Measurements from ENCODE around the gene CEACAM18.
"Not testable (repeated sequence)": the region's sequence is repeated elsewhere in the genome, so short reads cannot be mapped to it uniquely, and the experiment has no call there.

Gene CEACAM18

DNA sequence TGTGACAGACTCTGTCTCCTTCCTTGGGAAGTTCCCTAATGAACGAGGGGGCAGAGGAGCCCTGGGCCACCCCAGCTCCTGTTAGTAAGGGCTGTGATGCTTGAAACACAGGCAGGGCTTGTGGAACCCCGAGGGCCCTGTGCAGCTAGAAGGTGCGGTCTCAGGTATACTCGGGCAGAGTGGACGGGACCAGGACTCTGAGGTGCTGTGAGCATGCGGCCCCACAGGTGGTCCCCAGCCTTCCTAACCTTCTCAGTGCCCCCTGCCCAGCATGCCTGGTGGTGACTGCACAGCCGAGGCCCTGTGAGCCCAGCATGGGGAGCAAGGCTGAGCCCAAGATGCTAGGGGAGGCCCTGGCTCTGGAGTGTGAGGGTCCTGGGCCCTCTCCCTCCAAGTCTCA, 16.1 kb upstream of the CEACAM18 start:
- Histone ChIP-seq H3K4me1 (ENCODE audit: control insufficient read depth, insufficient read depth, low read length) (no peaks in the 10 kb centered on the region), H3K9me3 (ENCODE audit: control insufficient read depth in 2 of 2, low read length in 2 of 2) (no peaks in the 10 kb centered on the region), H3K27ac (ENCODE audit: low read length) (no peak overlapping the region), H3K27me3 (ENCODE audit: control insufficient read depth in 1 of 2, insufficient read depth in 2 of 2, low read length in 2 of 2) (peaks cover 20 to 27% of the 10 kb centered on the region in 2 donors), H3K9ac (ENCODE audit: low read length in 2 of 2) (no peak overlapping the region), H3K36me3 (ENCODE audit: control insufficient read depth in 2 of 2, insufficient read depth in 2 of 2, low read length in 2 of 2) (no peaks in the 10 kb centered on the region), H3K4me3 (ENCODE audit: low read length in 2 of 2) (no peak overlapping the region)

DNA sequence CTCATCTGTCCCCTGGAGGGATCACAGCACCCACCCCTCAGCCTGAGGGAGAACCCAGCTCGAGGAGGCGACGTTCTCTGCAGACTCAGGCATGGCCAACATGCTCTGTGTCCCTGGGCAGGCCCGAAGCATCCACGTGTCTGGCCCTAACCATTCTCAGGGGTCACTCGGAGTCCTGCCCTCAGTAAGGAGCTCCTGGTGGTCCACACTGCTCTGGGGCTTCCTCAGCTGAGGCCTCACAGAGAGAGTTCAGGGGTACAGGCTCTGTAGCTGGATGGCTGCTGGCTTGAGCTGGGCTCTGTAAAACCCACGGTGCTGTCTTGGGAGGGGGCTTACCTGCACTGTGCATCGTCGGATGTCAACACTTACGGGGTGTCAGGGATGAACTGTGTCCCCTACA, 15.7 kb upstream of the CEACAM18 start:
- Histone ChIP-seq H3K36me3 (ENCODE audit: control insufficient read depth in 2 of 2, insufficient read depth in 2 of 2, low read length in 2 of 2) (no peaks in the 10 kb centered on the region), H3K4me1 (ENCODE audit: control insufficient read depth, insufficient read depth, low read length) (no peaks in the 10 kb centered on the region), H3K27me3 (ENCODE audit: control insufficient read depth in 1 of 2, insufficient read depth in 2 of 2, low read length in 2 of 2) (peaks cover 20 to 26% of the 10 kb centered on the region in 2 donors), H3K9me3 (ENCODE audit: control insufficient read depth in 2 of 2, low read length in 2 of 2) (no peaks in the 10 kb centered on the region), H3K4me3 (ENCODE audit: low read length in 2 of 2) (no peak overlapping the region), H3K9ac (ENCODE audit: low read length in 2 of 2) (no peak overlapping the region), H3K27ac (ENCODE audit: low read length) (no peak overlapping the region)

DNA sequence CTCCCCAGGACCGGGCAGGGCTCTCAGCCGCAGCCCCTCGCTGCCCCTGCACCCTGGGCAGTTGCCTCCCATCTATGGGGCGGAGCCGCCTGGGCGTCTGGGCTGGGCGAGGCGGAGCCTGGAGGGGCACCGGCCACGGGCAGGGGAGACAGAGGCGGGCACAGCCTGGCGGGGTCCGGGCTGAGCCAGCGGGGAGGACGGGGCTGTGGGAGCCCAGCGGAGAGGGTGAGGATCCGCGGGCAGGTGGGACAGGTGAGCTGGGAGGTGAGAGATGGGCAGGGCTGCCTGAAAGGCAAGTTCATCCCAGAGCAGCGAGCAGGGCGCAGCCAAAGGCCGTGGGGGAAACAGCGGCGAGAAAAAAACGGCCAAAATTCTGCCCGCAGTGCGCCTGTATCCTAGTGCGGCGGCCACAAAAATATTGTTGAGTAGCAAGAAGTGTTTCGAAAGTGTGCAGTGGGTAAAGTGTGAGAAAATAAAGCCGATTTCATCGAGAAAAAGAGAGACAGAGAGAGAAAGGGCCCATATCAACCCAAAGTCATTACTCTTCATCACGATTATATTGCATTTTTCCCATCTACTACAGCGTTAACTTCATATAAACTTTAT, 14.3 kb upstream of the CEACAM18 start:
- H3K27ac ChIP-seq (ENCODE audit: low read length); H3K9me3 ChIP-seq (ENCODE audit: control insufficient read depth in 2 of 2, low read length in 2 of 2); H3K36me3 ChIP-seq (ENCODE audit: control insufficient read depth in 2 of 2, insufficient read depth in 2 of 2, low read length in 2 of 2); H3K9ac ChIP-seq (ENCODE audit: low read length in 2 of 2); H3K4me1 ChIP-seq (ENCODE audit: control insufficient read depth, insufficient read depth, low read length); H3K4me3 ChIP-seq (ENCODE audit: low read length in 2 of 2): not testable (repeated sequence)
- H3K27me3 ChIP-seq (ENCODE audit: control insufficient read depth in 1 of 2, insufficient read depth in 2 of 2, low read length in 2 of 2), result peaks cover 20 to 27% of the 10 kb centered on the region in 2 donors

DNA sequence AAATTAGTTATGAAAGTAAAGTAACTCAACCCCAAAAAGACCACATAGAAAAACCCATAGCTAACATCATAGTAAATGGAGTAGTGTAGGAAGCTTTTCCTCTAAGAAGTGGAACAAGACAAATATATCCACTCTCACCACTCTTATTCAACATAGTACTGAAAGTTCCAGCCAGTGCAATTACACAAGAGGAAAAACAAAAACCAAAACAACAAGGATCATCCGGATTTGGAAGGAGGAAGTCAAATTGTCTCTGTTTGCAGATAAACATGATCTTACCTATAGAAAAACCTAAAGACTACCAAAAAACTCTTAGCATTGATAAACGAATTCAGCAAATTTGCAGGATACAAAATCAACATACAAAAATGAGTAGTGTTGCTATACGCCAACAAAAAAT, 11.6 kb upstream of the CEACAM18 start:
- H3K27ac ChIP-seq (ENCODE audit: low read length), result no peak overlapping the region
- no peaks in the 10 kb centered on the region for H3K36me3 ChIP-seq (ENCODE audit: control insufficient read depth in 2 of 2, insufficient read depth in 2 of 2, low read length in 2 of 2)
- no peak overlapping the region for H3K9ac ChIP-seq (ENCODE audit: low read length in 2 of 2)
- H3K4me3 ChIP-seq (ENCODE audit: low read length in 2 of 2), result no peak overlapping the region
- H3K9me3 ChIP-seq (ENCODE audit: control insufficient read depth in 2 of 2, low read length in 2 of 2), result no peaks in the 10 kb centered on the region
- peaks cover 14 to 25% of the 10 kb centered on the region in 2 donors for H3K27me3 ChIP-seq (ENCODE audit: control insufficient read depth in 1 of 2, insufficient read depth in 2 of 2, low read length in 2 of 2)
- H3K4me1 ChIP-seq (ENCODE audit: control insufficient read depth, insufficient read depth, low read length), result no peaks in the 10 kb centered on the region

DNA sequence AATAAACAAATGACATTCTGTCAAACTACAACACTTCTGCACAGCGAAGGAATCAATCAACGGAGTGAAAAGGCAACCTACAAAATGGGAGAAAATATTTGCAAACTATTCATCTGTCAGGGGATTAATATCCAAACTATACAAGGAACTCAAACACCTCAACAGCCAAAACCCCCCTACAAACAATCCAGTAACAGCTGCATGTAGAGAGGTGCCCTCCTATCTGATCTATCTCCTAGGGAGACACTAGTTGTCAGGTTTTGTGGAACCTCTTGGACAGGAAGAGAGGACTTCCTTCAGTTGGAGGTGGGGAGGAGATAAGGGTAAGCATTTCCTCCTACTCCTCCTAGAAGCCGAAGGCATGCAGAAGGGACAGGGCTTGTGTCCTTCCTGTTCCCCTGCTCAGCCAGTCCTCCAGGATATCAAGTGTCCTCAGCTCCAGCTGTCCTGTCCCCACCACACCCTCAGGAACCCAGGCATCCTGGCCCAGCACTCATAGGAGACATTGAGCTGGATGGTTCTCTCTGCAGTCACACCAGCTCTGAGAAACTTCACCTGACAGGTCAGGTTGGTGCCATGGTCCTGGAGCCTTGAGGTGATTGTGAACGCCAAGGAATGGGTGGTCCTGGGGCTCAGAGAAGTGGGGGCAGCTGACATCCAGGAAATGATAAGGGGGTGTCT, 10.3 kb upstream of the CEACAM18 start:
- Histone ChIP-seq H3K9ac (ENCODE audit: low read length in 2 of 2) (no peak overlapping the region), H3K4me1 (ENCODE audit: control insufficient read depth, insufficient read depth, low read length) (no peaks in the 10 kb centered on the region), H3K36me3 (ENCODE audit: control insufficient read depth in 2 of 2, insufficient read depth in 2 of 2, low read length in 2 of 2) (no peaks in the 10 kb centered on the region), H3K27me3 (ENCODE audit: control insufficient read depth in 1 of 2, insufficient read depth in 2 of 2, low read length in 2 of 2) (peaks cover 6 to 16% of the 10 kb centered on the region in 2 donors), H3K9me3 (ENCODE audit: control insufficient read depth in 2 of 2, low read length in 2 of 2) (no peaks in the 10 kb centered on the region), H3K27ac (ENCODE audit: low read length) (no peak overlapping the region), H3K4me3 (ENCODE audit: low read length in 2 of 2) (no peak overlapping the region)

DNA sequence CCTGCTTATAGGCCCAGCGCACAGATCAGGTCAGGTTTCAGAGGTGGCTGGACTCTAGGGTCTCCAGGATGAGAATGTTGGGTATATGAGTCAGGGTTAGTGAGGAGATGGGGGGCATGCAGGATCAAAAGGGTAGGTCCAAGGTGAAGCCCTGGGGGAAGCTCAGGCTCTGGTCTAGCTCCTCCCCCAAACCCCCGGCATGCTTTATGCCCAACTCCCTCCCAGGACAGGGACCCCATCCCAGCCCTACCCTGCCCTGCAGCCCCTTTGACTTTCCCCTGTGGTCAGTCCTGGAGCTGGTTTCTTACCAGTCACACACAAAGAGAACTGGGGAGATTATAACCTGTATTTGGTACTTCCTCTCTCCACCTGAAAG, 9.8 kb upstream of the CEACAM18 start:
- no peaks in the 10 kb centered on the region for H3K9me3 ChIP-seq (ENCODE audit: control insufficient read depth in 2 of 2, low read length in 2 of 2)
- no peaks in the 10 kb centered on the region for H3K4me1 ChIP-seq (ENCODE audit: control insufficient read depth, insufficient read depth, low read length)
- no peak overlapping the region for H3K4me3 ChIP-seq (ENCODE audit: low read length in 2 of 2)
- no peak overlapping the region for H3K27ac ChIP-seq (ENCODE audit: low read length)
- H3K36me3 ChIP-seq (ENCODE audit: control insufficient read depth in 2 of 2, insufficient read depth in 2 of 2, low read length in 2 of 2), result no peaks in the 10 kb centered on the region
- no peak overlapping the region for H3K9ac ChIP-seq (ENCODE audit: low read length in 2 of 2)
- H3K27me3 ChIP-seq (ENCODE audit: control insufficient read depth in 1 of 2, insufficient read depth in 2 of 2, low read length in 2 of 2), result peaks cover 10 to 18% of the 10 kb centered on the region in 2 donors

DNA sequence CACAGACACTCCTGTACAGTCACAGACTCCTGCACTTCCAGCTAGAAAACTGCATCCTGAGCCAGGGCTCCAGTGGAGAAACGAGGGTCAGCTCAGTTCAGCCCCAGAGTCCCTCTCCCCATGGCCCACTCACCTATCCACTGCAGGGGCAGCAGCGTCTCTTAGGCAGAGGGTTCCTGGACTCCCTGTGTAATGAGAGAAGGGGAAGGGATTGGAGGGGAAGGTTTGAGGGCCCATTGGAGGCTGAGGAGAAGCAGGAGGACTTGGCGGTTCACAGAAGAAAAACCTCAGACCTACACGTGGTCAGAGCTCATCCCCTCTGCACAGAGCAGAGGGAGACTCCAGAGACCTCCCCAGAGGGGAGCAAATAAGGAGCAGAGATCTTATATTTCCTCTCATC, 9.2 kb upstream of the CEACAM18 start:
- no peaks in the 10 kb centered on the region for H3K36me3 ChIP-seq (ENCODE audit: control insufficient read depth in 2 of 2, insufficient read depth in 2 of 2, low read length in 2 of 2)
- H3K9ac ChIP-seq (ENCODE audit: low read length in 2 of 2), result no peak overlapping the region
- H3K4me1 ChIP-seq (ENCODE audit: control insufficient read depth, insufficient read depth, low read length), result no peaks in the 10 kb centered on the region
- no peak overlapping the region for H3K4me3 ChIP-seq (ENCODE audit: low read length in 2 of 2)
- H3K9me3 ChIP-seq (ENCODE audit: control insufficient read depth in 2 of 2, low read length in 2 of 2), result no peaks in the 10 kb centered on the region
- H3K27ac ChIP-seq (ENCODE audit: low read length), result no peak overlapping the region
- H3K27me3 ChIP-seq (ENCODE audit: control insufficient read depth in 1 of 2, insufficient read depth in 2 of 2, low read length in 2 of 2), result peaks cover 14 to 21% of the 10 kb centered on the region in 2 donors

DNA sequence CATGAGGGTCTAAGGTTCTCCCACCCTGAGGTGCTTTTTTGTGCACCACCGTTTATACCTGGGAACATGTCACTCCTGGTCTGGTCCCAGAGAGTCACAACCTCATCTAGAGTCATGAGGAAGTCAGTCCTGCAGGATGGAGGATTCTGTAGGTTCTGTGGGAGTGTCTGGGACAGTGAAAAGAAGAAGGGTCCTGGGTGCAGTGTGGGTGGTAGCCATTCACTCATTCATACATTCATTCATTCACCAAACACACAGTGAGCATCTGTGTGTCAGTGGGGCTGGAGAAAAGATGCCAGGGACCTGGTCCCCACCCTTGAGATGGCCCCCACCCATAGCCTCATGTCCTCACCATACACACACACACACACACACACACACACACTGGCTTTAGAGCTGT, 8.7 kb upstream of the CEACAM18 start:
- H3K4me1 ChIP-seq (ENCODE audit: control insufficient read depth, insufficient read depth, low read length), result no peaks in the 10 kb centered on the region
- no peak overlapping the region for H3K27ac ChIP-seq (ENCODE audit: low read length)
- peaks cover 14 to 21% of the 10 kb centered on the region in 2 donors for H3K27me3 ChIP-seq (ENCODE audit: control insufficient read depth in 1 of 2, insufficient read depth in 2 of 2, low read length in 2 of 2)
- H3K36me3 ChIP-seq (ENCODE audit: control insufficient read depth in 2 of 2, insufficient read depth in 2 of 2, low read length in 2 of 2), result no peaks in the 10 kb centered on the region
- H3K9me3 ChIP-seq (ENCODE audit: control insufficient read depth in 2 of 2, low read length in 2 of 2), result no peaks in the 10 kb centered on the region
- H3K4me3 ChIP-seq (ENCODE audit: low read length in 2 of 2), result no peak overlapping the region
- no peak overlapping the region for H3K9ac ChIP-seq (ENCODE audit: low read length in 2 of 2)

DNA sequence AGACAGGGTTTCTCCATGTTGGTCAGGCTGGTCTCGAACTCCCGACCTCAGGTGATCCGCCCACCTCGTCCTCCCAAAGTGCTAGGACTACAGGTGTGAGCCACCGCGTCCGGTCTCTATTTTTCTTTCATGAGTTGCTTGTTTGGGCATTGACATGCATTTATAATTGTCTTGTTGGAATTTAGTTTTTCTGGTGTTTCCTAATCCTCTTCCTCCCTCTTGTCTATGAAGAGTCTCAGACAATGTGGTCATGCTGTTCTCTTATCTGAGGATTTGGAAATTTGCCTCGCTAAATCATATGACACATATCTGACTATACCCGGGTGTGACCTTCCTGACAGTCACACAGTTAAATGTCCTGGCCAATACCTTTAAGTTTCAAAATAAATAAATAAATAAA, 7.4 kb upstream of the CEACAM18 start:
- H3K4me3 ChIP-seq (ENCODE audit: low read length in 2 of 2), result no peak overlapping the region
- no peaks in the 10 kb centered on the region for H3K4me1 ChIP-seq (ENCODE audit: control insufficient read depth, insufficient read depth, low read length)
- peaks cover 9 to 22% of the 10 kb centered on the region in 2 donors for H3K27me3 ChIP-seq (ENCODE audit: control insufficient read depth in 1 of 2, insufficient read depth in 2 of 2, low read length in 2 of 2)
- no peak overlapping the region for H3K27ac ChIP-seq (ENCODE audit: low read length)
- H3K9ac ChIP-seq (ENCODE audit: low read length in 2 of 2), result no peak overlapping the region
- H3K36me3 ChIP-seq (ENCODE audit: control insufficient read depth in 2 of 2, insufficient read depth in 2 of 2, low read length in 2 of 2), result no peaks in the 10 kb centered on the region
- no peaks in the 10 kb centered on the region for H3K9me3 ChIP-seq (ENCODE audit: control insufficient read depth in 2 of 2, low read length in 2 of 2)

DNA sequence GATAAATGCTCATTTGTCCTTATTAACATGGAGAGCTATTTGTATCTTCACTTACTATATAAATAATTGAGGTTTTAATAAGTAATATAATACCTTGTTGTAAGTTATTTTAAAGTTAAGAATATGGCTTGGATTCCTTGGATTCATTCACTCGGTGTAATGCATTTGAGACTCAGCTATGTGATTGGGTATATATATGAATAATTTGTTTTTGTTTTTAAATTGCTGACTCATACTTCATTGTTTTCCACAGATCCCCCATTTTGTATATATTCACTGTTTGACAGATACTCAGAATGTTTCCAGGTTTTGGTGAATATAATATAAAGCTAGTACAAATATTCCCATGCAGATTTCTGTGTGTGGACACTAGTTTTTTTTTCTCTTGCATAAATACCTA, 6.8 kb upstream of the CEACAM18 start:
- no peaks in the 10 kb centered on the region for H3K9me3 ChIP-seq (ENCODE audit: control insufficient read depth in 2 of 2, low read length in 2 of 2)
- no peaks in the 10 kb centered on the region for H3K36me3 ChIP-seq (ENCODE audit: control insufficient read depth in 2 of 2, insufficient read depth in 2 of 2, low read length in 2 of 2)
- H3K27ac ChIP-seq (ENCODE audit: low read length), result no peak overlapping the region
- no peak overlapping the region for H3K4me3 ChIP-seq (ENCODE audit: low read length in 2 of 2)
- no peak overlapping the region for H3K9ac ChIP-seq (ENCODE audit: low read length in 2 of 2)
- H3K4me1 ChIP-seq (ENCODE audit: control insufficient read depth, insufficient read depth, low read length), result no peaks in the 10 kb centered on the region
- H3K27me3 ChIP-seq (ENCODE audit: control insufficient read depth in 1 of 2, insufficient read depth in 2 of 2, low read length in 2 of 2), result peaks cover 9 to 24% of the 10 kb centered on the region in 2 donors

DNA sequence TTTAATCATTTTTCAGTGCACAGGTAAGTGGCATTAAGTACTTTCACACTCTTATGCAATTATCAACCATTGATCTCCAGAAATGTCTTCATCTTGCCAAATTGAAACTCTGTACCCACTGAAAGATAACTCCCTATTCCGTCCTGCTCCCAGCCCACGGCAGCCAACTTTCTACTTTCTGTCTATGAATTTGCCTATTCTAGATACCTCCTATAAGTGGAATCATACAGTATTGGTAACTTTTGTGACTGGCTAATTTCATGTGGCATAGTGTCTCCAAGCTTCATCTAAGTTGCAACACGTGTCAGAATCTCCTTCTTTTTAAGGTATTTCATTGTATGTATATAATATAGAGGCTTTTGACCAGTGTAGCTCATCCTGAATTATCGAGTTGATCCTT, 5.7 kb upstream of the CEACAM18 start:
- Histone ChIP-seq H3K9me3 (ENCODE audit: control insufficient read depth in 2 of 2, low read length in 2 of 2) (no peaks in the 10 kb centered on the region), H3K36me3 (ENCODE audit: control insufficient read depth in 2 of 2, insufficient read depth in 2 of 2, low read length in 2 of 2) (no peaks in the 10 kb centered on the region), H3K4me1 (ENCODE audit: control insufficient read depth, insufficient read depth, low read length) (no peaks in the 10 kb centered on the region), H3K27ac (ENCODE audit: low read length) (no peak overlapping the region), H3K4me3 (ENCODE audit: low read length in 2 of 2) (no peak overlapping the region), H3K27me3 (ENCODE audit: control insufficient read depth in 1 of 2, insufficient read depth in 2 of 2, low read length in 2 of 2) (peaks cover 9 to 24% of the 10 kb centered on the region in 2 donors), H3K9ac (ENCODE audit: low read length in 2 of 2) (no peak overlapping the region)

All from stomach smooth muscle (tissue), 2 donors.